ENCODE data around the gene TMEM126B.

The TMEM126B gene

GRCh38 chr11:85682330-85683305 is 54.2 kb downstream of the TMEM126B start:
- DNase-seq: peak in 55 of 58 donors; percentile 3 to 78 (median 45)

DNA sequence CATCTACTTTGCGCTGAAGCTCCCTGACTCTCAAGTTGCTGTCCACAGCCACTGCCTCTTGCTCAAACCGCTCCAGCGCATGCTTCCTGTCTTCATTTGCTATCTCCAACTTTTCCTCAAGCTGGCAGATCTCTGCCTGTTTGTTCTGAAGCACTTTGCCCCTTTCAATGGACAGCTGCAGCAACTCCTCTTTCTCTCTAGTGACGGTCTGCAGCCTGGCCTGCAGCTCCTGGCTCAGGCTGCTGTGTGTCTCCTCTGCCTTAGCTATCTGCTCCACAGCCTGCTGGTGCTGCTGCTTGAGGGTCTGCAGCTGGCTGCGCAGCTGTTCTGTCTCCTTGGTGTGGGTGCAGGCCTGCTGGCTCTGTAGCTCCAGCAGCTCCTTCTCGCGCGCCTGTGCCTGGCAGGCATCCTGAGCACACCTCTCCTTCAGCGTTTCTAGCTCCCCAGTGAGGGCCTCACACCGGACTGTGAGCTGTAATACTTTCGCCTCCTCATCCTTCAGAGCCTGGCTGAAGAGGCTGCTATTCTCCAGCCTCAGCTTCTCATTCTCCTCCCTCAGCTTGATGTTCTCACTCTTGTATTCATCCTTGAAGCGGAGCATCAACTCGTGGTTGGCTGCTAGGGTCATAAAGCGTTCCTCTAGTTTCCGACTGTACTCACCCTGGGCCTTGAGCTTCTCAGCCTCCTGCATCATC is 56.9 kb downstream of the TMEM126B start:
- peak in 6 of 58 donors; percentile 1 to 46 (median 12) for DNase-seq

DNA sequence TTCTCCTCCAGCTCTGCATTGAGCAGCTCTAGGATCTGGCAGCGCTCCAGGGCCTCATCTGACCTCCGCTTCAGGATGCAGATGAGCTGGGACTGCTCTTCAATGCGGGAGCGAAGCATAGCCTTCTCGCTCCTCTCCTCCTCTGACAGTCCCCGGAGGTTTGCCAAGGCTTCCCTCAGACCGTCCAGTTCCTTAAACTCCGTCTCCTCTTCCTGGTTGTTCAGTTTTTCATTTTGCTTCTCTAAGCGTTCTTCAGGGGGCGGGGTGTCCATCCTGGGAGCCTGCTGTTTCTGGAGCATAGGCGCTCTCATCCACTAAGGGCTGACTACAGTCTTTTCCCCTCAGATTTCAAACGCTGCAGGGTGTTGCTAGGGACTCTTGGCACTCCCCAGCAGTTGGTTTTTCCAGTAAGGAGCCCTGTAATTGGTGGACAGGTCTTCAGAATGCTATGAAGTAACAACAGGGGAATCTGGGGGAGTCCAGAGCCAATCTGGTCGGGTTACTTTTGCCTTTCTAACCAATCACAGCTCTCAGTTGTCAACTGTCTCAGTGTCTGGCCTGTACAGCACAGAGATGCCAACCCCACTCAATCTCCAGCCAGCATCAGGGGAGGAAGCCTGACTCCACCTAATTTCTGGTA is 57.5 kb downstream of the TMEM126B start, which contains the start of gene CCDC89:
Gene CCDC89, minus strand, starts transcription at position 376 of the 640 bp plus-strand sequence. Its CDS starts 65 bp downstream, at position 311.
- peak in 55 of 58 donors; percentile 13 to 87 (median 57) for DNase-seq

Data from anterior cingulate cortex (tissue), 58 donors.